ENCODE results near the gene C1orf232.

C1orf232 gene

GRCh38 chr1:26168410-26169197 lies at the start of gene C1orf232:
C1orf232 (minus strand) TSS chr1:26168963; CDS start chr1:26168499, 464 bp downstream.
- no peak for DNase-seq

- DNase-seq, result no peak
These were observed 46.5 kb upstream of the C1orf232 start for GRCh38 chr1:26215246-26215645.

GRCh38 chr1:26213335-26213905 lies 44.7 kb upstream of the C1orf232 start:
- no peak for DNase-seq

- DNase-seq, result no peak
These were observed 44.0 kb upstream of the C1orf232 start for GRCh38 chr1:26212726-26213125.

- no peak for DNase-seq
These were observed 41.5 kb upstream of the C1orf232 start for GRCh38 chr1:26210147-26210870.

GRCh38 chr1:26203642-26204318 lies 35.0 kb upstream of the C1orf232 start:
- no peak for DNase-seq

DNA sequence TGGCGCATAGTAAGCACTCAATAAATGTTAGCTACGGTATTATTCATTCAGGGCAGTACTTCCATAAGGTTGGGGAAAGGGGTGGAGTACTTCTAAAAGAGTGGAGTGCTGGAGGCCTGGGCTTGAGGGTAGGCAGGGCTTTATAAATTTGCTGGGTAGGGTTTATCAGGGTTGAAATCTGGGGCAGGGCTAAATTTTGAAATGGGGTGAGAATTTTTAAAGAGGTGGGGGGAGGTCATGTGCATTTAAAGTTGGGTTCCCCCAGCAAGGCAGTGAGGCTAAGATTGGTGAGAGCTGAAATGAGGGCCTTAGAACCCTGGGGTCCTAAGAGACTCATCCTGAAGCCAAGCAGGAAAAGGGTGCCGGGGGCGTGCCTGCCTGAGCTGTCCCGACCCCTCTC lies 31.6 kb upstream of the C1orf232 start:
- DNase-seq, result no peak

DNA sequence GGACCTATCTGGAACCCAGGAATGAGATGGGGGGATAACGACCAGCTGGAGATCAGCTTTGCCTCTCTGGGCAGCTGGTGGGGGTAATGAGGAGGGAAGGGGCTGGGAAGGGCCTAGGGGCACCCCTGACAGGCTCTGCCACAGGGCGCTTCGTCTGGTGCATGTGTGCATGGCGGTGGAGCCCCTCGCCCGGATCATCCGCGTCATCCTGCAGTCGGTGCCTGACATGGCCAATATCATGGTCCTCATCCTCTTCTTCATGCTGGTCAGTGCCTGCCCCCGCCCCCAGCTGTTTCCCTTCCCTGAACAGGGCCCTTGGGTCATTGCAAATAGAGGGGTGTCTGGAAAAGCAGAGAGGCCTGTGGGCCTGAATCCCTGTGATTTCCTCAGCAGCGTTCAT lies 29.1 kb upstream of the C1orf232 start:
- no peak for DNase-seq

GRCh38 chr1:26197301-26197700 lies 28.5 kb upstream of the C1orf232 start:
- DNase-seq, result no peak

DNA sequence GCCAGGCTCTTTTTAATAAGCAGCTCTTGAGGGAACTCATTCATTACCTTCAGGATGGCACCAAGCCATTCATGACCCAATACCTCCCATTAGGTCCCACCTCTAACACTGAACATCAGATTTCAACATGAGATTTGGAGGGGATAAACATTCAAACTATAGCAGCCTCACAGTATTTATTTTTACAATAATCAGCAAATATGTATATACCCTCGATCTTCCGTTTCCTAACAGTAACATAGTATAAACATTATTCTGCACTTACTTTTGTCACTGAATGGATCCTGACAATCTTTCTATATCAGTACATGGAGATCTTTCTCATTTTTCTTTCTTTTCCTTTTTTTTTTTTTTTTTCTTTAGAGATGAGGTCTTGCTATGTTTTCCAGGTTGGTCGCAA lies 27.0 kb upstream of the C1orf232 start:
- no peak for DNase-seq

GRCh38 chr1:26191739-26192138 lies 23.0 kb upstream of the C1orf232 start:
- no peak for DNase-seq

GRCh38 chr1:26190373-26190987 lies 21.7 kb upstream of the C1orf232 start, which contains the start of gene CATSPER4:
CATSPER4 (plus strand) TSS chr1:26190602; CDS start chr1:26190628, 26 bp downstream.
- DNase-seq, result peak; percentile 49

- DNase-seq, result no peak
These were observed 21.1 kb upstream of the C1orf232 start for GRCh38 chr1:26189751-26190275.

DNA sequence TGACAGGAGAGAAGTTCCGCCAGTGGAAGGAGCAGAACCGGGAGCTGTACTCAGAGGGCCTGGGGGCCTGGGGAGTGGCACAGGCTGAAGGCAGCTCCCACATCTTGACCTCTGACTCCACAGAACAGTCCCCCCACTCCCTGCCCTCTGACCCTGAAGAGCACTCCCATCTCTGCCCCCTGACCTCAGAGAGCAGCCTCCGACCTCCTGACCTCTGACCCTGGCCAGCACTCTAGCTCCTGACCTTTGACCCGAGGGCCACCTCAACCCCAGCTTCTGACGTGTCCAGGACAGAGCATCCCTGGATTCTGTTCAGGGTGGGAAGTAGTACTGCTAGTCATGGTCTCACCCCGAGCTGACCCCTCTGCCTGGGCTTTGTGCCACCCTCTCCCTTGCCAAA lies 20.6 kb upstream of the C1orf232 start:
- no peak for DNase-seq

DNA sequence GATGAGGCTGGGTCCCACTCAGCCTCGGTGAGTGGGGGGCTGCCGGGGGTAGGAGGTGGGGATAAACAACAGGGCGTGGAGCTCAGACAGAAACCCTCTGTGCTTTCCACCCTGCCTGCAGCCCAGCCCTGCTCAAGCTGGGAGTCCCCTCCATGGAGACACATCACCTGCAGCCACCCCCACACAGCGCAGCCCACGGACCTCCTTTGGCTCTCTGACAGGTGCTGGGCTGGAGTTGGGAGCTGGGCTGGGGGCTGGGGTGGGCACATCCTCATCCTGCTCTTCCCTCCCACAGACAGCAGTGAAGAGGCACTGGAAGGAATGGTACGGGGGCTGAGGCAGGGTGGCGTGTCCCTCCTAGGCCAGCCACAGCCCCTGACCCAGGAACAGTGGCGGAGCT lies 19.7 kb upstream of the C1orf232 start:
- DNase-seq, result no peak

GRCh38 chr1:26187882-26188281 lies 19.1 kb upstream of the C1orf232 start:
- no peak for DNase-seq

- DNase-seq, result no peak
These were observed 16.1 kb upstream of the C1orf232 start for GRCh38 chr1:26184883-26185282.

DNA sequence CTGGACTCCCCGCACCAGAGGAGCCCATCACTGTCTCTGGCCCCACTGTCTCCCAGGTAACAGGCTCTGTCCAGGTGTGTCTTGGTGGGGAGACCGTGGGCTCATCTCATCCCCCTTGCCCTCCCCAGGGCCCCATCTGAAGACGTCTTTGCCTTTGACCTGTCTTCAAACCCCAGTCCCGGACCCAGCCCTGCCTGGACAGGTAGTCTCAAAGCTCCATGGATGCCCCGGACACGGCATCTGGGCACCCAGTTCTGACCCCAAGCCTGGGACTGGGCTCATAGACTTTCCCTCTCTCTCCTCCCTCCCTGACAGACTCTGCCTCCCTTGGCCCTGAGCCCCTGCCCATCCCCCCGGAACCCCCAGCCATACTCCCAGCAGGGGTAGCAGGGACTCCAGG lies 15.3 kb upstream of the C1orf232 start:
- no peak for DNase-seq

GRCh38 chr1:26182383-26182696 lies 13.6 kb upstream of the C1orf232 start:
- DNase-seq, result no peak

GRCh38 chr1:26181586-26182382 lies 13.0 kb upstream of the C1orf232 start:
- no peak for DNase-seq

- no peak for DNase-seq
These were observed 11.3 kb upstream of the C1orf232 start for GRCh38 chr1:26180010-26180506.

Data from EL (cell line).